Nephron (organoid): ENCODE data around the gene ZNF516.
"Not testable (repeated sequence)": the region's sequence is repeated elsewhere in the genome, so short reads cannot be mapped to it uniquely, and the experiment has no call there.

ENCODE experiments used
- H3K27ac Mint-ChIP-seq, 3 experiments: 2 replicates each; pipeline ENCODE4 v1.8.0; 2020; ENCODE audit warnings: mixed read lengths in 3 of 3, mild to moderate bottlenecking in 2 of 3, moderate library complexity in 1 of 3
- H3K27me3 Mint-ChIP-seq: 2 replicates; pipeline ENCODE4 v1.8.0; 2021; ENCODE audit warnings: low read depth, mild to moderate bottlenecking, moderate library complexity, mixed read lengths
- H3K36me3 Mint-ChIP-seq: 2 replicates; pipeline ENCODE4 v1.8.0; 2020; ENCODE audit warnings: low read depth, mixed read lengths
- H3K4me1 Mint-ChIP-seq: 2 replicates; pipeline ENCODE4 v1.8.0; 2020; ENCODE audit warnings: mixed read lengths
- H3K4me3 Mint-ChIP-seq, 3 experiments: 2 replicates each; pipeline ENCODE4 v1.8.0; 2020; ENCODE audit warnings: mild to moderate bottlenecking in 3 of 3, mixed read lengths in 3 of 3, moderate library complexity in 2 of 3
- H3K9me3 Mint-ChIP-seq: 2 replicates; pipeline ENCODE4 v1.8.0; 2020; ENCODE audit warnings: mixed read lengths
- TF ChIP-seq, protein P1 (sequence below), 3 experiments: fragments of 200-600 bp; sonication (generic); IDR thresholded peaks; one replicate each; pipeline ENCODE4 v1.5.0; 2021; ENCODE audit warnings: antibody characterized with exemption in 3 of 3; ENCODE audit not compliant: unreplicated experiment in 3 of 3

The ZNF516 gene

GRCh38 chr18:76495006-76495370, at the start of gene ZNF516:
TSS of gene ZNF516 (minus strand) at chr18:76495242. CDS start at chr18:76443054, 52,188 bp downstream.
- Mint-ChIP-seq H3K36me3 (no peaks in the 10 kb centered on the region), H3K4me3 (peak within 1 kb of the TSS; percentile 95 to 98 (median 95)), H3K4me1 (peaks cover 20% of the 10 kb centered on the region), H3K27me3 (no peaks in the 10 kb centered on the region), H3K9me3 (no peaks in the 10 kb centered on the region), H3K27ac (peak within 1 kb of the TSS; percentile 83 to 98 (median 97))
- TF ChIP-seq, protein P1, sequence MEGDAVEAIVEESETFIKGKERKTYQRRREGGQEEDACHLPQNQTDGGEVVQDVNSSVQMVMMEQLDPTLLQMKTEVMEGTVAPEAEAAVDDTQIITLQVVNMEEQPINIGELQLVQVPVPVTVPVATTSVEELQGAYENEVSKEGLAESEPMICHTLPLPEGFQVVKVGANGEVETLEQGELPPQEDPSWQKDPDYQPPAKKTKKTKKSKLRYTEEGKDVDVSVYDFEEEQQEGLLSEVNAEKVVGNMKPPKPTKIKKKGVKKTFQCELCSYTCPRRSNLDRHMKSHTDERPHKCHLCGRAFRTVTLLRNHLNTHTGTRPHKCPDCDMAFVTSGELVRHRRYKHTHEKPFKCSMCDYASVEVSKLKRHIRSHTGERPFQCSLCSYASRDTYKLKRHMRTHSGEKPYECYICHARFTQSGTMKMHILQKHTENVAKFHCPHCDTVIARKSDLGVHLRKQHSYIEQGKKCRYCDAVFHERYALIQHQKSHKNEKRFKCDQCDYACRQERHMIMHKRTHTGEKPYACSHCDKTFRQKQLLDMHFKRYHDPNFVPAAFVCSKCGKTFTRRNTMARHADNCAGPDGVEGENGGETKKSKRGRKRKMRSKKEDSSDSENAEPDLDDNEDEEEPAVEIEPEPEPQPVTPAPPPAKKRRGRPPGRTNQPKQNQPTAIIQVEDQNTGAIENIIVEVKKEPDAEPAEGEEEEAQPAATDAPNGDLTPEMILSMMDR (IDR thresholded peaks at IDR 0.05; ENCODE audit: unreplicated experiment in 3 of 3), result no peak

GRCh38 chr18:76538846-76539245, 43.8 kb upstream of the ZNF516 start:
- TF ChIP-seq, protein P1 (IDR thresholded peaks at IDR 0.05; ENCODE audit: unreplicated experiment in 3 of 3), result no peak
- H3K9me3 Mint-ChIP-seq, result peaks cover 3% of the 10 kb centered on the region
- peaks cover 4% of the 10 kb centered on the region for H3K27me3 Mint-ChIP-seq
- no peak overlapping the region for H3K27ac Mint-ChIP-seq
- peaks cover 14% of the 10 kb centered on the region for H3K36me3 Mint-ChIP-seq
- no peak overlapping the region for H3K4me3 Mint-ChIP-seq
- H3K4me1 Mint-ChIP-seq, result no peaks in the 10 kb centered on the region

DNA sequence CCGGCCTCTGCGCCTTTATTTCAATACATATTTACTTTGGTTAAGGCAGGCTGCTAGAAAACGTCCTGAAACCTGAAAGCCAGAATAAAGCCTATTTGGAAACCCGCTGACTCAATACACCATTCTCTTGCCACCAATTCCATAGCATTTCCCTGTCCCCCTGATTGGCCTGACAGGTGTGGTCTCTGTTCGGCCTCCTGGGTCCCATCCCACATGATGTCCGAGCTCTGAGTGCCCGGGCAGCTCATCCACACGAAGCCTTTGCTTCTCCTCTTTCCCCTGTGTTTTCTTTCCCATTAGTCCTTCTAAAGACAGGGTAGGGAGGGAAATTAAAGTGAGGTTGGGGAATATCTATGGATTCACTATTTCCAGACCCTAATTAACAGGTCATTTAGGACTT, 42.6 kb upstream of the ZNF516 start:
- TF ChIP-seq, protein P1 (IDR thresholded peaks at IDR 0.05; ENCODE audit: unreplicated experiment in 3 of 3), result no peak
- H3K4me1 Mint-ChIP-seq, result no peaks in the 10 kb centered on the region
- H3K36me3 Mint-ChIP-seq, result peaks cover 14% of the 10 kb centered on the region
- H3K4me3 Mint-ChIP-seq, result no peak overlapping the region
- no peak overlapping the region for H3K27ac Mint-ChIP-seq
- H3K9me3 Mint-ChIP-seq, result peaks cover 3% of the 10 kb centered on the region
- peaks cover 4% of the 10 kb centered on the region for H3K27me3 Mint-ChIP-seq

DNA sequence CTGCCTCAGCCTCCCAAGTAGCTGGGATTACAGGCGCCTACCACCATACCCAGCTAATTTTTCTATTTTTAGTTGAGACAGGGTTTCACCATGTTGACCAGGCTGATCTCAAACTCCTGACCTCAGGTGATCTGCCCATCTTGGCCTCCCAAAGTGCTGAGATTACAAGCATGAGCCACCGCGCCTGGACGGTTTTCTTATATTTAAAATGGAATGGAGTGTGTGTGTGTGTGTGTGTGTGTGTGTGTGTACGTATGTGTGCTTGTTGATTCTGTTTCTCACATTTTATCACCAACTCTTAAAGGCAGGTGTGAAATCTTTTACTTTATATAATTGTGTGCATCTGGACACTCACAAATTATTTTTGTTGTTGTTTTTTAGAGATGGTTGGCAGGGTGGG, 41.6 kb upstream of the ZNF516 start:
- not testable (repeated sequence) for H3K27ac Mint-ChIP-seq, H3K4me3 Mint-ChIP-seq, H3K27me3 Mint-ChIP-seq, H3K4me1 Mint-ChIP-seq, H3K9me3 Mint-ChIP-seq
- peaks cover 14% of the 10 kb centered on the region for H3K36me3 Mint-ChIP-seq

DNA sequence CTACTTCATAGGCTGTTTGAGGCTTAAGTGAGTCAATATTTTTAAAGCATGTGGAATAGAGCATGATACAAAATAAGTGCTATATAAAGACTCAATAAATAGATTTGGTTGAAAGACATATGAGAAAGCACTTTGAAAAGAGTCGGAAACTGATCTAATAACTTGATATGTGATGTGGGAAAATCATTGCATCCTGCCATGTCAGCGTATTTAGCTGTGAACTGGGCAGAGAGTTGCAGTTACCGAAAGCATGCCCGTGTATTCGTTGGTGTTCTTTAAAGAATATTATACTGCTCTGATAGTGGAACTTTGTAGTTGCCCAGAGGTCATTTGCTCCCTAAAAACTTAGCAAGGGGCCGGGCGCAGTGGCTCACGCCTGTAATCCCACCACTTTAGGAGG, 37.8 kb upstream of the ZNF516 start:
- H3K4me3 Mint-ChIP-seq, result no peak overlapping the region
- peaks cover 4% of the 10 kb centered on the region for H3K36me3 Mint-ChIP-seq
- no peak overlapping the region for H3K27ac Mint-ChIP-seq
- H3K4me1 Mint-ChIP-seq, result peaks cover 16% of the 10 kb centered on the region
- H3K27me3 Mint-ChIP-seq, result no peaks in the 10 kb centered on the region
- H3K9me3 Mint-ChIP-seq, result no peaks in the 10 kb centered on the region
- TF ChIP-seq, protein P1 (IDR thresholded peaks at IDR 0.05; ENCODE audit: unreplicated experiment in 3 of 3), result no peak

DNA sequence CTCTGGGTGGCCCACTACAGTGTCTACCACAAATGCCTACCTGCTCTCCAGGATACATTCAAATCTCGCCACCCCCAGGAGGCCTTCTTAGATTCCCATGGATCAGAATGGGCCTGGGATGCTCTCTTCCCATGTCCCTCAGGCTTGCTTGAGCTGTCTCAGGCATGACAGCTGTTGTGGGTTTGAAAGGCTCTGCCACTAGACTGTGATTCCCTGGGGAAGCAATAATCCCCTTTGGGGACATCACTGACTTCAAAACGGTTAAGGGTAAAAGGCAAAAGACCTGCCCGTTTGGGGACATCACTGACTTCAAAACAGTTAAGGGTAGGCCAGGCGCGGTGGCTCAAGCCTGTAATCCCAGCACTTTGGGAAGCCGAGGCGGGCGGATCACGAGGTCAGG, 35.8 kb upstream of the ZNF516 start:
- TF ChIP-seq, protein P1 (IDR thresholded peaks at IDR 0.05; ENCODE audit: unreplicated experiment in 3 of 3), result no peak
- Mint-ChIP-seq H3K27ac (peak overlapping the region in 1 of 3 experiments; percentile 42), H3K4me1 (peaks cover 28% of the 10 kb centered on the region), H3K27me3 (peaks cover 3% of the 10 kb centered on the region), H3K4me3 (peak overlapping the region in 1 of 3 experiments; percentile 42), H3K36me3 (peaks cover 4% of the 10 kb centered on the region), H3K9me3 (no peaks in the 10 kb centered on the region)
